C4-2B (cell line): ENCODE results near the gene CYP4F22.

Experiments
- H3K27ac ChIP-seq: fragments of 450-650 bp; 2 replicates; pipeline ENCODE4 v1.5.1; 2017
- CTCF ChIP-seq: fragments of 450-650 bp; conservative IDR thresholded peaks from 2 replicates; pipeline ENCODE4 v1.5.1; 2017; ENCODE audit warnings: mild to moderate bottlenecking
- ZFX ChIP-seq: fragments of 450-650 bp; IDR thresholded peaks from 2 replicates; pipeline ENCODE4 v1.6.1; 2017

Gene CYP4F22

GRCh38 chr19:15508035-15508710, at the start of gene CYP4F22:
Gene CYP4F22, plus strand, starts transcription at chr19:15508525. Its CDS starts 16,812 bp downstream, at chr19:15525337.
- H3K27ac ChIP-seq, result no peak within 1 kb of the TSS

GRCh38 chr19:15461694-15462093, 46.6 kb upstream of the CYP4F22 start:
- no peak for TF ChIP-seq ZFX
- no peak for TF ChIP-seq CTCF
- no peak overlapping the region for H3K27ac ChIP-seq

More at GRCh38 chr19:15508035-15508710, at the start of gene CYP4F22:
- TF ChIP-seq CTCF (no peak), ZFX (no peak)

GRCh38 chr19:15463861-15464371, 44.4 kb upstream of the CYP4F22 start:
- TF ChIP-seq ZFX (no peak), CTCF (no peak)
- 0 out of 2 replicates have a peak overlapping the region, but pooled peaks have one; percentile 6 for H3K27ac ChIP-seq

GRCh38 chr19:15464394-15465385, 43.6 kb upstream of the CYP4F22 start, which contains the start of gene RASAL3:
Gene RASAL3, minus strand, starts transcription at chr19:15464544. Its CDS starts 186 bp downstream, at chr19:15464358.
- H3K27ac ChIP-seq, result 0 out of 2 replicates have a peak within 1 kb of the TSS, but pooled peaks have one; percentile 6
- no peak for TF ChIP-seq CTCF
- no peak for TF ChIP-seq ZFX

GRCh38 chr19:15466851-15467733, 41.2 kb upstream of the CYP4F22 start:
- H3K27ac ChIP-seq, result peak overlapping the region; percentile 82
- no peak for TF ChIP-seq CTCF
- TF ChIP-seq ZFX, result no peak

- H3K27ac ChIP-seq, result peak overlapping the region; percentile 82
- no peak for TF ChIP-seq ZFX
- TF ChIP-seq CTCF, result no peak
Measured at GRCh38 chr19:15467734-15468214, 40.6 kb upstream of the CYP4F22 start.
